ENCODE results near the gene PLXNA4. TPM values are rescaled to one million over a fixed set of nuclear protein-coding genes. Genes with fewer than 3 reads are reported as not detected.

The PLXNA4 gene
- total RNA-seq, 1 donor from 2014 or later: 0.38 TPM

DNA sequence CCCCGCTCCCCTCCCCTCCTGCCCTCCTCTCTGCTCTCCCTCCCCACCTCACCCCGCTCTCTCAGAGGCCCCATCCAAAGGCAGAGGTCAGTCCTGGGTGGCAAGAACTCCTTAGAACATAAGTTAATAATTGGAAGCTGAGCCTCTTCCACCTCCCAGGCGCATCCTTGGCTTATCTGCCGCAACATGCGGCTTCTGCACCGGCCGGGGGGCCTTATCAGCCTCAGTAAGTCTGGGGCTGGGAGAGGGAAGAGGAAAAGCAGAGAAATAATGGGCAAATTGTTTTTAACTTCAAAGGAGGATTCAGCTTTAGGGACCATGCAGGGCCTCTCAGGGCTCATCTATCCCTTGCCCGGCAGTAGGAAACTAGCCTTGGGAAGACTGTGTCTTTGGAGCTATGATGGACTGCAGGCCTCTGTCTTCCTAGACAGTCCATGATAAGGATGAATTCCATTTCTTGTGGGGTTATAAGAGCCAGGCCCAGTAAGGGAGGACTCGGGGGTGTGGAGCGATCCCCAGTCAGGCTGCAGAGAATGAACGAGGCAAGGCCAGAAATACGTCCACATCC lies 411.6 kb downstream of the PLXNA4 start:
- DNase-seq (ENCODE audit: low spot score): no peak
- no peak for ATAC-seq

DNA sequence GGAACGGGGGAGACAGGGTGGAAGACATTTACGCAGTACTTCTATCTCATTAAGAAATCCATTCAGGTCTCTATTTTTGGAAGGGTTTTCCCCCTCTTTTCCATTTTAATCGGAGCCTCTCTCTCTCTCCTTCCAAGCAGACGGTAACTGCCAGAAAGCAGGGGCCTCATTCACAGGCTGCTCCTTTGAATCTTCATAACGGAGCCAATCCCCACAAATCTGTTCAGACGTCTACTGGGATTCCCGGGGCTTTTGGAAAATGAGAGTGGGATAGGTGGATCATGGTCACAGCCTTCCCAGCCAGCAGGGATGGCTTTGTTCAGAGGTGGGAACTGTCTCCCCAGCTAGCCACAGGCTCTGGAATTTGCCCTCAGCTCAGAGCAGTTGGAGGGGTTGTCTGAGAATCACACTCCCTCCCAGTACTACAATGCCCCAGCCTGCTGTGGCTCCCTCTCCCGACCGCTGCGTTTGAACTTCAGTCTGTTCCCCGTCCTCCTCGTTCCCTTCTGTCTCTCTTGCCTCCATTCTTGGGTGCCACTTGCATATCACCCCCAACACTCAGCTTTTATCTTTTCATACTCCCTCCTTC lies 413.6 kb downstream of the PLXNA4 start:
- ATAC-seq: no peak
- DNase-seq (ENCODE audit: low spot score): no peak

DNA sequence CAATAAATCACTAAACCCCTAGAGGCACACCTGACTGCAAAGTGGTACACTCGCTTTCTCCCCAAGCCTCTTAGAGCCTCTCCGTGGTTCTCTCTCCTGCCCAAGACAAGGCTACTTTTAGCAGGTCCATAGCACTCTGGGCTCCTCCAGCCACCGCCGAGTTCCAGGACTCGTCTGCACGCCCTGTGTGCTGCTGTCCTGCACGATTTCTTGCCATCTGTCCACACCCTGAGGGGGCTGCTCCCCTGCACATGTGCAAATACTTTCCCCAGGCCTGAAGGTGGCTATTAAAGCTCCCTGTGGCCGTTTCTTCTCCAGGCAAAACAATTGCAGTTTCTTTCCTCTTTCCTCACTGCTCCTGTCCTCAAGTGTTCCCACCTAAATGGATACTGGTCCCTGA lies 414.3 kb downstream of the PLXNA4 start:
- DNase-seq (ENCODE audit: low spot score) (no peak), ATAC-seq (no peak)

DNA sequence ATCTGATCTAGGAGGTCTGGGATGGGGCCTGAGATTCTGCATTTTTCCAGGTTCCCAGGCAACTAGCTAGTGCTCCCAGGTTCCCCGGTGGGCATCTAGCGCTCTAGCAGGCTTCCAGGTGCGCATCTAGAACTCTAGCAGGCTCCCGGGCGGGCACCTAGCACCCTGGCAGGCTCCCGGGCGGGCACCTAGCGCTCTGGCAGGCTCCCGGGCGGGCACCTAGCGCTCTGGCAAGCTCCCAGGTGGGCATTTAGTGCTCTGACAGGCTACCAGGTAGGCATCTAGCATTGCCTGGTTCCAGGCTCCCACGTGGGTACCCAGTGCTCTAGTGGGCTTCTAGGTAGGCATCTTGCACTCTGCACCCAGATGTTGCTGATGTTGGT lies 414.7 kb downstream of the PLXNA4 start:
- ATAC-seq (no peak), DNase-seq (ENCODE audit: low spot score) (no peak)

DNA sequence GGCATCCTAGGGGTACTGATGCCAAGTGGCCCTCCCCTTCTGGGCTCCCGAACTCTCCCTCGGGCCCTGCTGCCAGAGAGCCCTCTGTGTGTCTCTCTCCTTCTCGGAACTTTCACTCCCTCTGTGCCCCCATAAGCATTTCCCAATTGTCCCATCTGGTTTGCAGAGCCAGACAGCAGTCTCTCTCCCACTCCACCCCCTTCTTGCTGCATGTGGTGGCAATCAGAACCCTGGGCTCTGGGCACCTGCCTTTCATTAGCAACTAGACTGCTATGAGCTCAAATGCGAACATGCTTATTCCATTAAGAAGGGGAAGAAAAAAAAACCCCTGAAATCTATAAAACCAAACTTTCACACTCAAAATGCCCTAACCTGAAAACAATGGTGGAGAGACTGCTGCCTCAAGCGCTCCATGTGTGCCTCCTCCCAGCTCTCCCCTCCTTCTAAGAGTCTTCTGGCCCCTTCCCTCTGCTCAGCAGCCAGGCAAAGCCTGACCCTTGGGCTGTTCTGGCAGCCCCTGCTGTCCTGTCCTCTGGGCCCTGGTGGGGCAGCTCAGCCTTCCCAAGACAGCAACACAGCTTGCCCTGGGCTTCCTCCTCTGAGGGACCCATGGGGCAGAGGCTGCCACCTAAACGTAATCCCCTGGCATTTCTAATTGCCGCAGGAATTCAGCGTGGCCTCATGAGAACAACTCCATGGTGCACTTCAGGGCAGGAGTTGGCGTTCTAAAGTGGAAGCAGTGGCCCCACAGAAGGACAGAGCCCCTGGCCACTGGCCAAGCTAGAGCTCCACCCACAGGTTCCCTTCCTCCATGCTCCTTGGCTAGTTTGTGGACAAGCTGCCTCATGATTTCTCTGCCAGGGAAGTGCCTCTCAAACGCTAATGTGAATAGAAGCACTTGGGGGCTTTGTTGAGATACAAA lies 415.4 kb downstream of the PLXNA4 start:
- ATAC-seq: no peak
- DNase-seq (ENCODE audit: low spot score): no peak

GRCh38 chr7:132158841-132159240 lies 417.4 kb downstream of the PLXNA4 start:
- DNase-seq (ENCODE audit: low spot score) (no peak), ATAC-seq (no peak)

DNA sequence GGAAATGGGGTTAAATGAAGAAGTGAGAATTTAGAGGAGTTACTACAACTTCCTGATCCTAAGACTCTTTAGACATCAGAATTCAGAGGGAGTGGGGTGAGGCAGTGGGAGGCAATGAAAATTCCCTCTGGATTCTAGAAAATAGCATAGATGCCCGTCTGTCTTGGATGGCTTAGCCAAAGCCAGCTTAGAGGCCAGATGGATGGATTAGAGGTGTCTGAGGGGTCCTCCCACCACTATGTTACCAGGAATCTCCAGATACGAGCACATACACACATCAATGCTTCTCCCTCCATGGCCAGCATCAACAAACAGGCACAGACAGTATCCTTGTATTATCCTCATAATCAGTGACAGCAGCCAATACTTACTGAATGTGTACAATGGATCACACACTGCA lies 418.1 kb downstream of the PLXNA4 start:
- no peak for ATAC-seq
- no peak for DNase-seq (ENCODE audit: low spot score)

DNA sequence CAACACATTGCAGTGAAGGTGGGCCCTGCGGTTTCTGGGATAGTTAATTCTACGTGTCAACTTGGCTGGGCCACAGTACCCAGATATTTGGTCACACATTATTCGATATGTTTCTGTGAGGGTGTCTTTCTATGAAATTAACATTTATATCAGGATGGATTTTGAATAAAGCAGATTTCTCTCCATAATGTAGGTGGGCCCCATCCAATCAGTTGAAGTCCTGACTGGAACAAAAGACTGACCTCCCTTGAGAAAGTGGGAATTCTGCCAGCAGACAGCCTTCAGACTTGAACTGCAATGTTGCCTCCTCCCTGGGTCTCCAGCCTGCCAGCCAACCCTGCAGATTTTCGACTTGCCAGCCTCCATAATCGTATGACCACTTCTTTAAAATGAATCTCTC lies 420.6 kb downstream of the PLXNA4 start:
- DNase-seq (ENCODE audit: low spot score): no peak
- no peak for ATAC-seq

DNA sequence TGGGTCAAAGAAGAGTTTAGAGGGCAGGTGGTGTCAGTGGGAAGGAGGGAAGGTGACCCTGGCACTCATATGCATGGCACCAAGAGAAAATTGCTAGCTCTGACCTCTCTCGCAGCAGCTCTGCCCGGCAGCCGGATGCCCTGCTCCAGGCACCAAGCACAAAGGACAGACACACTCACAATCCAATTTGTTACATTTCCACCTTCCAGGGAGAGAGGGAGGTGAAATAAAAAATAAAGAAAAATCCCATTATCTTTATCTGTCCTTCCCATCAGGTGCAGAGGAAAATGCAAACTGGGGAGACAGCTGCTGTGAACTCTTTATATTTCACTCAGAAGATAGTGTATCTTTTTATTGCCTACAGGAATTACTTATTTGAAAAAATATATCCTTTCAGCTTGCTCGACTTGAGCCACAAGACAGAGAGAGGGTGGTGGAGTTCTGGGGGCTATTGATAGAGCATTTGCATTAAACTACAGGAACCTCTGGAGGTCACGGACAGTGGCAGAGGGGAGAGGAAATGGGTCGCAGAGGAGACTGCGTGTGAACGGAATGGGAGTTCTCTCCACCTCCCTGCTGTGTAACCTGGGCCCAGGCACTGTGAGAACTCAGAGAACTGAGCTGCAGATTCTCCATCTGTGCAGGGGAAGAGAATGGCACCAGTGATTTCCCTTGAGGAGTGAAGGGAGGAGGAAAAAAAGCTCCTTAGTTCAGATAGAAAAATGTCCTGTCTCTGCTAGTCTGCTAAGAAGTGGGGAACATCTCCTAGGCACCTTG lies 421.4 kb downstream of the PLXNA4 start:
- DNase-seq (ENCODE audit: low spot score) (no peak), ATAC-seq (no peak)

DNA sequence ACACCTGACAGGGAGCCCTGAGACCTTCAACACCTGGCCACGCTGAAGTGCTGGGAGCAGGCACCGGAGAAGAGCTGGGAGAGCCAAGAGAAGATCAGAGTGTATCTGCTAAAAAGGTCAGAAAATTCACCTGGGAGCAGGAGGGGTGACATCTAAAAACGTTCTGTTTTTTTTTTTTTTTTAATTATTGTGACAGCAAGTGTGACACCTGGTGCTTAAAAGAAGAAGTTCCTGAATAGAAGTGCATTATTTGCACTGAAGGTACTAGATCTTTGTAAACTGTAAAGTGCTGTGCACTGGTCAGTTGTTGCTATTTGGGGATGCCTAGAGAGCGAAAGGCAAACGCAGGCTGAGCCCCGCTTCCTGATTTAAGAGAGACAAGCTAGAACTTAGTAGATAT lies 422.0 kb downstream of the PLXNA4 start:
- ATAC-seq: peak; percentile 23
- no peak for DNase-seq (ENCODE audit: low spot score)

DNA sequence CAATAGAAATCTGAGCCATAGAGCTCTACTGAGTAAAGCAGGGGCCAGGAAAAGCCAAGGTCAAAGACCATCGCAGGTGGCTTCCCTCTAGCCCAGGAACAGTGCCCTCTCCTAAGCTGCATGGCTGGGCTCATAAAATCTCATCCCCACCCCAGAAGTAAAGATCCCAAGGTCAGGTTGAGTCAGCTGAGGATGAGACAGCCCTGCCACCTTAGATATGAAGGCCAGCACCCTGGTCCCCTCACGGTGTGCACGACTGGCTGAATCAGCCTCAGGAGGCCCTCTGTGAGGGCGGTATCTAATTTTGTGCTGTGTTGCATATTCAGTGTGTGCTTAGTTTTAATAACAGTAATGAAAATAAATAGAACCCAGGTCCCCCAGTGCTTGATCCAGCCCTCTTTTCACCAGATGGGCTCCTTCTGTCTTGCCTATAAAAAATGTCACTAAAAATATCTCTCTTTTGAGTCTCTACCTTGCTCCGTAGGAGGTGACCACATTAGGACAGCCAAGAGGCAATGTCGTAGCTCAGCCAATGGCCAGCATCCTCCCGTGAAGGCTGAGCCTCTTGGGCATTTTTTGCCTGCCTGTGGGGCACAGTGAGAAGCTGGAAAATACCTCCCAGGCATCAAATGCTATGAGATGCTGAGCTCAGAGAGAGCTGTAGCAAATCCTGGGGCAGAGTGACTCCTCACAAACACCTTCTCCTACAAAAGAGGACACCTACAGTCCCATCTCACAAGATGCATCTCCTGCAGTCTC lies 424.0 kb downstream of the PLXNA4 start:
- ATAC-seq: no peak

DNA sequence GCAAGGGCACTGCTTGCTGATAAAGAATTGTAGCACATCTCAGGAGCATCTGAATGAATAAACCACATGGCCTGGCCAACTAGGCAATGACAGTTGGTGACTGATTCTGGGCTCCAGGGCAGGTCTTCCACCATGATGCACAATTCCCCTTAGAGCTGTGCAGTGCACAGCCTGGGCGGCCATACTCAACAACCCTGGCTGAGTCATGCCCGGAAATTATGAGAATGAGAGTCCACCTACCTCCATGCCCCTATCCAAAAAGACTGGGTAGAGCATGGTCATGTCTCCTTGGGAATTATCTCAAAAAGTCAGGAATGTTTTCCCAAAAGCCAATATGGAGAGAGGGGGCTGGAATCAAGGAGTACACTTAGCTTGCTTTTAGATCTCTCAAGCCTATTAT lies 425.6 kb downstream of the PLXNA4 start:
- DNase-seq (ENCODE audit: low spot score) (no peak), ATAC-seq (no peak)

More for the DNA sequence above, 424.0 kb downstream of the PLXNA4 start:
- DNase-seq (ENCODE audit: low spot score): no peak

- ATAC-seq (no peak), DNase-seq (ENCODE audit: low spot score) (no peak)
Observed at GRCh38 chr7:132149436-132150304, 426.6 kb downstream of the PLXNA4 start.

GRCh38 chr7:132148876-132149275 lies 427.4 kb downstream of the PLXNA4 start:
- DNase-seq (ENCODE audit: low spot score) (no peak), ATAC-seq (no peak)

GRCh38 chr7:132145466-132145865 lies 430.8 kb downstream of the PLXNA4 start:
- ATAC-seq (no peak), DNase-seq (ENCODE audit: low spot score) (no peak)

DNA sequence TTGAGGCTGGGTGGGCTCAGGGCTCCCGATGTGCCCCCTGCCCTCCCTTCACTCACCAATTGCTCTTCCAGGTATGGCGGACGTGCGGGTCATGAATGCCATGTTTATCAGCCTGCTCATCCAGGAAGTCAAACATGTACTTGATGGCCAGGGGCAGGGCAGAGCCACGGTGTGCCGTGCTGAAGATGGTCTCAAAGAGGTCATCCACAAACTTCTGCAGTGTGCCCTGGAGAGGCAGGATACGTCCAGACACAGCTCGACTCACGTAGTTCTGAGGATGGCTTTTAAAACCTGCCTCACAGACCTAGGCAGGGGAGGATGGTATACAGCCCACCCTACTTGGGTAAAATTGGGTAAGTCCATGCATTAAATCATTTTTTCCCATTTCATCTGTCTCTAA lies 431.2 kb downstream of the PLXNA4 start:
- ATAC-seq: no peak
- no peak for DNase-seq (ENCODE audit: low spot score)

- ATAC-seq (no peak), DNase-seq (ENCODE audit: low spot score) (no peak)
Observed at GRCh38 chr7:132142006-132142405, 434.3 kb downstream of the PLXNA4 start.

DNA sequence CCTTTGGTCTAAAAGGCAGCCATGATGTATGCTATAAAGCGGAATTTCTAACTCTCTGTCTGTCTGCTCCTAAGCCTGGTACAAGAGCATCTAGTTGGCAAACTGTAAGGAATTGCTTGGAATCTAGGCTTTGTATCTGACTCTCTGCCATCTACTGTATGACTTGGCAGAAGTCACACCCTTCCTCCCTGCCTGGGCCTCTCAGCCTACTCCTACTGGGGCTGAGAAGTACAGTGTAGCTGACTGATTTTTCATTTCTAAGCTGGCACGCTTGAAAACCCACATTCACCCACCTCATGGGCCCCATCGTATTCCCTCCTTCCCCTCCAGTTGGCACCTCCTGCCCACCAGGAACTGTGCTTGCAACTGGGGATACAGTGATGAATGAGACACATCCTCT lies 435.2 kb downstream of the PLXNA4 start:
- DNase-seq (ENCODE audit: low spot score) (no peak), ATAC-seq (no peak)

- DNase-seq (ENCODE audit: low spot score): no peak
- ATAC-seq: no peak
Observed at GRCh38 chr7:132140341-132140740, 435.9 kb downstream of the PLXNA4 start.

- no peak for DNase-seq (ENCODE audit: low spot score)
- ATAC-seq: no peak
Observed at GRCh38 chr7:132138817-132139216, 437.5 kb downstream of the PLXNA4 start.
